AG09319 (cell line): ENCODE data around the gene CHMP1B.

Experiments used
- DNase-seq: peaks from one replicate; pipeline ENCODE4 v3.0.0-alpha.2; 2010; ENCODE audit warnings: low read depth; ENCODE audit errors: extremely low read depth
- CTCF ChIP-seq: IDR thresholded peaks from 2 replicates; pipeline ENCODE4 v1.5.1; 2011; ENCODE audit warnings: low read depth, mild to moderate bottlenecking, inconsistent platforms, low read length, moderate library complexity

CHMP1B gene

GRCh38 chr18:11868230-11868629, 17.0 kb downstream of the CHMP1B start:
- TF ChIP-seq CTCF: no peak

GRCh38 chr18:11871501-11871900, 20.3 kb downstream of the CHMP1B start:
- no peak for DNase-seq
- TF ChIP-seq CTCF: no peak

More at GRCh38 chr18:11868230-11868629, 17.0 kb downstream of the CHMP1B start:
- DNase-seq: no peak

- TF ChIP-seq CTCF: peak; percentile 53
- DNase-seq: no peak
Measured at GRCh38 chr18:11872479-11873136, 21.4 kb downstream of the CHMP1B start.

- no peak for DNase-seq
- no peak for TF ChIP-seq CTCF
Measured at GRCh38 chr18:11873670-11874340, 22.6 kb downstream of the CHMP1B start.

GRCh38 chr18:11874676-11875075, 23.5 kb downstream of the CHMP1B start:
- no peak for TF ChIP-seq CTCF
- no peak for DNase-seq

GRCh38 chr18:11877497-11878135, 26.4 kb downstream of the CHMP1B start:
- DNase-seq: no peak
- no peak for TF ChIP-seq CTCF
